Astrocyte of the hippocampus (primary cell): ENCODE data around the gene PFKP.

ENCODE experiments used
- DNase-seq: peaks from one replicate; pipeline ENCODE4 v3.0.0; 2011; ENCODE audit warnings: low read depth, low spot score

Gene PFKP

DNA sequence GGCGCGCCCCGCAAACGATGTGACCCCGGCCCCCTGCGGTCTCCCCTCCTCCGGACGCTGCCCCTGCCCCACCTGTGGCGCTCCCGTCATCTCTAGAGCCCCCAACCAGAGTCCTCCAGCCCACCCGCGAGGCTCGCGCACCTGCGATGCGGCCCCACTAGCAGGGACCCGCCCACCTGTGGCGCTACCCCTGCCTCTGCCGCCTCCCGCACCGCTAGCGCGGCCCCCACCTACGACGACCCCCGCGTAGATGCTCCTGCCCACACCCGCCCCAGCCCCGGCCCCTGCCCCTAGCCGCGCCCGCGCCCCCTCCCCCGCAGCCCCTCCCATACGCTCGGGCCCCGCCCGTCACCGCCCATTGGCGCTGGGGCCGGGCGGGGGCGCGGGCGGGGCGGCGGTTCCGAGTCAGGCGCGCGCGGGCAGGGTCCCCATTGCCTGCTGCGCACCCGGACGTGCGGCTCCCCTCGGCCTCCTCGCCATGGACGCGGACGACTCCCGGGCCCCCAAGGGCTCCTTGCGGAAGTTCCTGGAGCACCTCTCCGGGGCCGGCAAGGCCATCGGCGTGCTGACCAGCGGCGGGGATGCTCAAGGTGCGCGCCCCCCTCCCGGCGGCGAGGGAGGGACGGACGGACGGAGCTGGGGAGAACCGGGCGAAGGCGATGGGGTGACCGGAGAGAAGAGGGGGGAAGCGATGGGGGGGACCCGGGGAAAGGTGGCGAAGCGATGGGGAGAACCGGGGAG is at the start of gene PFKP:
TSS of gene PFKP (plus strand) at position 431 of the 741 bp plus-strand sequence. CDS start at position 479, 48 bp downstream.
- DNase-seq: peak; percentile 67

GRCh38 chr10:3018247-3018646 is 49.1 kb upstream of the PFKP start:
- no peak for DNase-seq

GRCh38 chr10:3020311-3020710 is 47.0 kb upstream of the PFKP start:
- no peak for DNase-seq

GRCh38 chr10:3020881-3021280 is 46.5 kb upstream of the PFKP start:
- DNase-seq: no peak

DNA sequence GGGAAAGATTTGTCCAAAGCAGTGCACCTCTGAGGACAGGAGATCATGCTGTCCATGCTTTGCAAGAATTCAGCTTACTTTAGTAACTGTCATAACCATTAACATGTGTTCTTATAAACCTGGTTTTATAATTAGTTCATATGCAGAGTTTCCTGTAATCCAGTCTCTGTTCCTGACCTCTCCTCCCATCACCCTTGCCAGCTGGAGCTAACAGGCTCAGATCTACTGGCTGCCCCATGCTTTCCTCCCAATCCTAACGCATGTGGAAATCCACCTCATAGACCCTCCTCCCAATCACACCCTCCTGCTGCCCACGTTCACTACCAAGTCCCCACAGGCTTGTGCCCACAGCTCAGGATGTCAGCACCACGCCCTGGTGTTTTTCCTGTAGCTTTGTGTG is 45.3 kb upstream of the PFKP start:
- no peak for DNase-seq

DNA sequence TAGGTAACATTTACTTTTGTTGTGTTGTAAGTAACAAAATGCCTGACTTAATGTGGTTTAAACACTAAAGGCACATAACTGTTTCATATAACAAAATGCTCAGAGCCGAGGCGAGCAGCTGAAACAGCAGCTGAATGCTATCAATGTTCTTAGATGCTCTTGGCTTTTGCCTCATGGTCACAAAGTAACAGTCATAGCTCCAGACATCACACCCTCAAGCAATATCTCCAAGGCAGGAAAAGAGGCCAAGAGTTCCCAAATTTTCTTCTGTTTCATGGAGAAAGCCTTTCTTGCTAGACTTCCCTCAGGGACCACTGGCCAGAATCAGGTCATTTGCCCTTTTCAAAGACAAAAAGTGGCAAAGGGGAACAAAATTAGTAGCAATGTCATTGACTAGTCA is 43.5 kb upstream of the PFKP start:
- no peak for DNase-seq

GRCh38 chr10:3025026-3025683 is 42.2 kb upstream of the PFKP start:
- no peak for DNase-seq

DNA sequence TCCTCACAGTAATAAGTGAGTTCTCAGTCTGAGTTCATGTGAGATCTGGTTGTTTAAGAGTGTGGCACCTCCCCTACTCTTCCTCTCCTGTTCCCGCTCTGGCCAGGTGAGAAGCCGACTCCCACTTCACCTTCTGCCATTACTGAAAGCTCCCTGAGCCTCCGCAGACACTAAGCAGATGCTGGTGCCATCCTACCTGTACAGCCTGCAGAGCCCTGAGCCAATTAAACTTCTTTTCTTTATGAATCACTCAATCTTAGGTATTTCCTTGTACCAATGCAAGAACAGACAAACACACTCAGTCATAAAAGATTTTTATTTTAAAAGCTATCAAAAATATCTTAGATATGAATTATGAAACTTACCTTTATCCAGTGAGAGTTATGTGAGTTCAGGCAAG is 39.5 kb upstream of the PFKP start:
- DNase-seq: no peak

DNA sequence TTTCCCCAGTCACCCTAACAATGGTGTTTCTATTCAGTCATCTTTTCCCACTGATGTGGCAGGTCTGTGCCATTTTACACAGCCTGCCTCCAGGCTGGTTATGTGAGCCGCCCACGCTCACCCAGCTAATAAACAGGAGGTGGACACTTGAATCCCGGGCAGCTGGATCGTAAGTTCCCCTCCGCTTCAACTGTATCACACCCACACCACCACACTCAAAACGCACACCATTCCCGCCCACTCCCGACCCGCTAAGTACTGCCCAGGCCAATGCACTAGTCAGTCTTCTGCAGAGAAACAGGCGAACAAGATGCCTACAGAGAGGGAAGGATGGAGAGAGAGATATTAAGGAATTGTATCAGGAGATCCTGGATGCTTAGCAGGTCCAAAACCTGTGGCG is 38.9 kb upstream of the PFKP start:
- no peak for DNase-seq

DNA sequence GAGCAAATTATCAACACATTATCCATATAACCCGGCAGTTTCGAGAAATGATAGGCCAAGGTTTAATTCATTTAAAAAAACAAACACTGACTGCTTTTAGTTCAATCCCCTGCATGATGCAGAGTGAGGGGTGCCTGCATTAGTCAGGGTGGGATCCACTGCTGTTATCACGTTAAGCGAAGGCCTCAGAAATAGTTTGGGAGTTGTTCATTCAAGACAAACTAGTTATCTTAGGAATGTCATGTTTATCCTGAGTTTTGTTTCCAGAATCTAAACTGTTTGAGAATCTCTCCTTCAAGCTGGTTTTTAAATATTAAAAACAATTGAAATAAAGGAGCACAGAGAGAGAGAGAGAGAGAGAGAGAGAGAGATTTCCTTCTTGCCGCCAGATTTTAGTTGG is 36.6 kb upstream of the PFKP start:
- no peak for DNase-seq

- no peak for DNase-seq
These were observed 35.9 kb upstream of the PFKP start for GRCh38 chr10:3031490-3031889.

DNA sequence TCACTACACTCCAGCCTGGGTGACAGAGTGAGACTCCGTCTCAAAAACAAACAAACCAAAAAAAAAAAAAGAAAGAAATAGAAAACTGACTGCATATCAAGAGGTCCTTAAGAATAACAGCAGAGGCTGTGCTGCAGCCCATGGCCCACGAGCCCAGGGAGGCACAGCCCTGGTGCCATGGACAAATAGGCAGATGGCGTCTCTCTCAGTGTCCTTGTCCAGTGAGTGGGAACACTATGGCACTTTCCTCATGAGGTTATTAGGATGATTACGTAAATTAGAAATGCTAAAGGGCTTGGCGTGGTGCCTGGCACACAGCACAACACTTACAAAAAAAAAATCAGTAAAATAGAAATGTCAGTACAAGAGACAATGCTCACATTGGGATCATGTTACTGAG is 33.4 kb upstream of the PFKP start:
- DNase-seq: no peak

DNA sequence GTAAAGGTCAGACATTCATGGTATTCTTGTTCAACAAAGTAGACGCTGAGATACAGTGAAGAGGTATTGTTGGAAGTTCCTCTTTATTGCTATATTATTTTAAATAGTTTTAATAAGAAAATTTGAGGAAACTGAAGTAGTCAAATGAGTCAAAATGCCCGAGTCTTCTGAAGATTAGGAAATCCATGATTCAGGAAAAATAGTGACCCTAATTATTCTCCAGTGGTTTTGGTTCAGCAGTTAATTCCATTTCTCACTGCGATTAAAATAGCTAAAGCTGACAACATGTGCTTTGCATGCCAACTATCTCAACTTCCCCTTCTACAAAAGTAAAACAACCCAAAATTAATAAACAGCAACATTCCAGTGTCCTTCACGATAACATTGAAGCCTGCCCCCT is 32.7 kb upstream of the PFKP start:
- DNase-seq: no peak

DNA sequence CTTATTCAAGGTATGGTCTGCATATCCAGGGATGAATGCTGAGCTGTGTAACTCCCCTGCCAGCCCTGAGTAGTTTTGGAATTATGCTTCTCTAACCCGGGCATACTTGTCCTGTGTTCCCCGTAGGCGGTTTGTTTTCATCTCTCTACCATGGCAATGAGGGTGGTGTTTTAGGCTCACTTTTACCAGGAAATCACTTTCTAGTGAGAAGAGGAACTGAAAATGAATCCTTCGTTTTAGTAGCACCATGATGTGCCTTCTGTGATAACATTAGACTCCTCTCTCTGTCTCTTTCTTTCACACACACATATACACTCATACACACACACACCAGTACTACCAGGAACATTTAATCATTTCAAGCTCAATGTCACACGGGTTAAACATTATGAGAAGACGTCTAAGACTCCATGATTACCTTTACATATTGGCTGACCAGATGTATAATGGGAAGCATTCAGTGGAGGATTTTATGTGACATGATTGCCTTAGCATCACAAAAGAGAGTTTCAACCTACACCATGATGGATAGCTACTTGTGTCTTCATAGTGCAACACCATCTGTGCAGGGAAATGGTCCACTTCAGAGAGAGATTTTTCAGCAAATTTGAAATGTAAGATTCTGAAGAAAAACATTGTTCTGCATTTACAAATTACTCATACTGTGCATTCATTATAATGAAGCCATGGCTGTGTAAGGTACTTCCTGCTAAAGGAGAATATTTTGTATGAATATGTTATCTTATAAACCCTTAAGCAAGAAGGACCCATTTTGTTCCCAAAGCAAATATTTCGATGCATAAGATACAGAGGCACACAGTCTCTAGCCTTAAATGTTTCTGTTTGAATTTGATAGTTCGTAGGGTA is 31.0 kb upstream of the PFKP start:
- DNase-seq: no peak

GRCh38 chr10:3037182-3037581 is 30.2 kb upstream of the PFKP start:
- no peak for DNase-seq

- DNase-seq: no peak
These were observed 27.3 kb upstream of the PFKP start for GRCh38 chr10:3040069-3040468.

- DNase-seq: no peak
These were observed 24.8 kb upstream of the PFKP start for GRCh38 chr10:3042589-3042988.

- peak; percentile 90 for DNase-seq
These were observed 23.6 kb upstream of the PFKP start for GRCh38 chr10:3043512-3044368.

DNA sequence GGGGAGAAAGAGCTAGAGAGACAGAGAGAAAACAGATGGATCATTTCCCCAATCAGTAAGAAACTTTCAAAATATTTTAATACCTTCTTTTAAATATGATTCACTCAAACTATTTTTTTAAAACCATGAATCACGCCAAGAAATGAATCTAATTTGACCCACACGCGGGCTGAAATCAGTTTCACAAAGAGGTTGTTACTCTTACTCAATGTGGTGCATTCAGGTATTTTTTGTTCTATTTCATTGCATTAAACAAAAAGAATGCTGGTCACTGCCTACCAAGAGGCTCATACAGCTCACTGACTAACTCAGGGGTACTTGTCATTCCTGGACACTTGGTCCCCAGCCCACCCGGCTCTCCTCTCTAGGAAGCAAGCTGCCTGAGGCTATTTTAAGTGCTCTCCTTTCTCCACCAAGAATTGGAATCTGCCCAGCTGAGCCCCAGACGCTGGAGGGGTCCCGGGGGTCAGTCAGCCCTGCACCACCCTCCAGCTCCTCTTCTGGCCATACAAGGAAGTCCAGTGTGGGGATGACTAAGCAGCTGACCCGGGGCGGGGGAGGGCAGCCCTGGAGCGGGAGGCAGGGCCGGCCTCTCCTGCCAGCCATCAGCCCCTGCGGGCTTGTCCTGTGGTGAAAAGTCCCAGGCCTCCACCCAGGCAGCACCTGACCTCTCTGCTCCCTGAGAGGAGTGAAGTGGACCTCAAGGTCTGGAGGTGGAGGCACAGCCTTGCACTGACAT is 21.7 kb upstream of the PFKP start:
- DNase-seq: peak; percentile 87

GRCh38 chr10:3046210-3046779 is 21.1 kb upstream of the PFKP start:
- no peak for DNase-seq
